ENCODE measurements around the gene ZNF407. TPM values are rescaled to one million over a fixed set of nuclear protein-coding genes. Genes with fewer than 3 reads are reported as not detected.
A peak's percentile ranks its signal among the peaks of the same experiment; 100 is the strongest.
"Not testable (repeated sequence)": the region's sequence is repeated elsewhere in the genome, so short reads cannot be mapped to it uniquely, and the experiment has no call there.

ZNF407 gene
- total and polyA plus RNA-seq, 3 donors from 2014 or later: 10.9 to 35.9 (median 30.8) TPM

DNA sequence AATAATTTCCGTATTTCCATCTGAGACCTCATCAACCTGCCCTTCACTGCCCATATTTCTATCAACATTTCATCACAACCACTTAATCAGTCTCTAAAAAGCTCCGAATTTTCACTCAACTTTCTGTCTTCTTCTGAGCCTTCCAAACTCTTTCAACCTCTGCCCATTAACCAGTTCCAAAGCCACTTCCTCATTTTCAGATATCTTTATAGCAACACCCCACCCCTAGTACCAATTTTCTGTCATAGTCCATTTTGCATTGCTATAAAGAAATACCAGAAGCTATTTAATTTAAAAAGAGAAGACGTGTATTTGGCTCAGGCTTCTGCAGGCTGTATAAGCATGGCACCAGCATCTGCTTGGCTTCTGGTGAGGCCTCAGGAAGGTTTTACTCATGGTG, 504.2 kb downstream of the ZNF407 start:
- H3K36me3 ChIP-seq (ENCODE audit: low read depth, missing control alignments): no peaks in the 10 kb centered on the region
- DNase-seq: no peak
- intact Hi-C loops (cut with DNase I; ENCODE audit: low total_unique reads): no loop called here
- H3K4me1 ChIP-seq: no peaks in the 10 kb centered on the region
- no peaks in the 10 kb centered on the region for H3K9me3 ChIP-seq
- WGBS, 2 donors: 89 to 96% methylated on average over 3 of the region's 3 CpGs
- no peak overlapping the region for H3K4me3 ChIP-seq
- no peak for TF ChIP-seq POLR2A (IDR thresholded peaks at IDR 0.05)
- TF ChIP-seq, protein P1, sequence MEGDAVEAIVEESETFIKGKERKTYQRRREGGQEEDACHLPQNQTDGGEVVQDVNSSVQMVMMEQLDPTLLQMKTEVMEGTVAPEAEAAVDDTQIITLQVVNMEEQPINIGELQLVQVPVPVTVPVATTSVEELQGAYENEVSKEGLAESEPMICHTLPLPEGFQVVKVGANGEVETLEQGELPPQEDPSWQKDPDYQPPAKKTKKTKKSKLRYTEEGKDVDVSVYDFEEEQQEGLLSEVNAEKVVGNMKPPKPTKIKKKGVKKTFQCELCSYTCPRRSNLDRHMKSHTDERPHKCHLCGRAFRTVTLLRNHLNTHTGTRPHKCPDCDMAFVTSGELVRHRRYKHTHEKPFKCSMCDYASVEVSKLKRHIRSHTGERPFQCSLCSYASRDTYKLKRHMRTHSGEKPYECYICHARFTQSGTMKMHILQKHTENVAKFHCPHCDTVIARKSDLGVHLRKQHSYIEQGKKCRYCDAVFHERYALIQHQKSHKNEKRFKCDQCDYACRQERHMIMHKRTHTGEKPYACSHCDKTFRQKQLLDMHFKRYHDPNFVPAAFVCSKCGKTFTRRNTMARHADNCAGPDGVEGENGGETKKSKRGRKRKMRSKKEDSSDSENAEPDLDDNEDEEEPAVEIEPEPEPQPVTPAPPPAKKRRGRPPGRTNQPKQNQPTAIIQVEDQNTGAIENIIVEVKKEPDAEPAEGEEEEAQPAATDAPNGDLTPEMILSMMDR (IDR thresholded peaks at IDR 0.05): no peak
- H3K27ac ChIP-seq: no peak overlapping the region
- no peaks in the 10 kb centered on the region for H3K27me3 ChIP-seq

DNA sequence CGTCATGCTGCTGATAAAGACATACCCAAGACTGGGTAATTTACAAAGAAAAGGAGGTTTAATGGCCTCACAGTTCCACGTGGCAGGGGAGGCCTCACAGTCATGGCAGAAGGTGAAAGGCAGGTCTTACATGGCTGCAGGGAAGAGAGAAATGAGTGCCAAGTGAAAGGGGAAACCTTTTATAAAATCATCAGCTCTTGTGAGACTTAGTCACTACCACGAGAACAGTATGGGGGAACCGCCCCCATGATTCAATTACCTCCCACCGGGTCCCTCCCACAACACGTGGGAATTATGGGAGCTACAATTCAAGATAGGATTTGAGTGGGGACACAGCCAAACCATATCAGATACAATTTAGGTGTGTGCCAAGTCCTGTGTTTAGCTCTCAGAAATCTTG, 506.4 kb downstream of the ZNF407 start:
- intact Hi-C loops (cut with DNase I; ENCODE audit: low total_unique reads); H3K27ac ChIP-seq; H3K4me1 ChIP-seq; H3K36me3 ChIP-seq (ENCODE audit: low read depth, missing control alignments); H3K4me3 ChIP-seq; DNase-seq; H3K9me3 ChIP-seq; H3K27me3 ChIP-seq: not testable (repeated sequence)
- WGBS, 2 donors: 63 to 70% methylated on average over 6 of the region's 6 CpGs

DNA sequence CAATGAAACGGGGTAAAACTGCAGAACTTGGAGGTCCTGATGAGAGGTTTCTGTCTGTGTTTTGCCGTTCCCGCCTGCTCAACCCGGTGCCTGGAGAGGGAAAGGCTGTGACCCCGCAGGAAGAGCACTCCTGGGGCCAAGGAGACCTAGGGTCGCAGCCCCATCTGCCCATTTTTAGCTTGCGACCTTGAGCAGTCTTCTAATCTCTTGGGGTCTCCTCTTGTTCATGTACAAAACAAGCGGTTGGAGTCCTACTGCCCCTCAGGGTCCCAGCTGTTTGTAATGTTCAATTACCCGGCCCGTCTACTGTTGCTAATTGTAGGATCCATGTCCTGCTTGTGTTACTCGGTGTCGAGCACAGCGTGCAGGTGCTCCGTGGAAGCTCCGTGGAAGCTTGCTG, 506.8 kb downstream of the ZNF407 start:
- Histone ChIP-seq H3K36me3 (ENCODE audit: low read depth, missing control alignments) (no peaks in the 10 kb centered on the region), H3K4me1 (no peaks in the 10 kb centered on the region), H3K27ac (no peak overlapping the region), H3K27me3 (no peaks in the 10 kb centered on the region), H3K9me3 (no peaks in the 10 kb centered on the region), H3K4me3 (peak overlapping the region in 1 of 2 donors; percentile 5)
- TF ChIP-seq, protein P1 (IDR thresholded peaks at IDR 0.05): no peak
- TF ChIP-seq POLR2A (IDR thresholded peaks at IDR 0.05): no peak
- intact Hi-C loops (cut with DNase I; ENCODE audit: low total_unique reads): no loop called here
- DNase-seq: peak; percentile 6
- WGBS, 2 donors: 50 to 70% methylated on average over 15 of the region's 15 CpGs

DNA sequence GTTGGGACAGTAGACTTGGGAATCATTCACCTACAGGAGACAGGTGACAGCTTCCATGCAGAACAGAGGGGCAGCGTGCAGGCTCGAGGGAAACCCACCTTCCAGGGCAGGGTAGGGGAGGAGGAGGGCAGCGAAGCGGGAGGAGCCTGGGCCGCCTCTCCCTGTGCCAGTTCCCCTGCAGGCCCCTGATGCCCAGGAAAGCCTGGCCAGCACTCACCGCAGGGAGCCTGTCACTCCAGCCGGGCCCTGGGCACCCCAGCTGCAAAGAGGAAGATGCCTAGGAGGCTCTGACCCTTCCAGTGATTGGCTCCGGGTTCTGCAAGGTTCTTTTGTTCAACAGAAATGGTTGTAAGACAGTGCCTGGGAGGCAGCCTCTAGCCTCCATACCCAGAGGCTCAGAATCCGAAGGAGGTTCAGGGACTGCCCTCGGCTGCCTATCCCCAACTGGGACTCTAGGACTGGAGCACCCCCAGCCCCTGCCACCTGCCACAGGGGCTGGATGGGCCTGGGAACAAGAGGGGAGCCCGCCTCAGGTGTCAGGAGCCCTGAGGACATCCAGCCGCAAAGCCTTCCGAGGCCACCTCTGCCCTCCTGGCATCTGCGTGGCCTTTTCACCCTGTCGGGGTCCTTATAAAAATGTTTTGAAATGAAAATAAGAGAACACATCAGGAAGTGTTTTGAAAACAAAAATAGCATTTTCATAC, 508.0 kb downstream of the ZNF407 start:
- TF ChIP-seq POLR2A (IDR thresholded peaks at IDR 0.05): no peak
- TF ChIP-seq, protein P1 (IDR thresholded peaks at IDR 0.05): no peak
- Histone ChIP-seq H3K27ac (no peak overlapping the region), H3K4me3 (no peak overlapping the region), H3K4me1 (no peaks in the 10 kb centered on the region), H3K27me3 (no peaks in the 10 kb centered on the region), H3K36me3 (ENCODE audit: low read depth, missing control alignments) (no peaks in the 10 kb centered on the region), H3K9me3 (no peaks in the 10 kb centered on the region)
- intact Hi-C loops (cut with DNase I; ENCODE audit: low total_unique reads): no loop called here
- peak; percentile 6 for DNase-seq
- WGBS, 2 donors: 82 to 87% methylated on average over 9 to 15 of the region's 15 CpGs

DNA sequence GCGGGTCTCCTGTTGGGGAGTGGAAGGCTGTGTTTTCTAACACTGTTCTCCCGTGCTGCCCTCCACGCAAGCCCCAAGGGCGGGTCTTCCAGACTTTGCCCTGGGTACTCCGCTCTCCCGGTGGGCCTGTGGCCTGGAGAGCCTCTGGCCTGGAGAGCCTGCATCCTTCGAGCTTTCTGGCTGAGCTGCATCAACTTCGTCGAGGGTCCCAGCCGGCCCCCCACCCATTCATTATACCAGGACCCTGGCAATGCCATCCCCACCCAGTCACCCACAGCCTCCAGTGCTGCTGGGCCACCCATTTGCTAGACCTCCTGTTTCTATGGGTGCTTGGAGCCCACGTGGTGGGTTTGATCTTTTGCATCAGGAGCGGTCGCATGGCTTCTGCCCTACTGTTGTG, 509.1 kb downstream of the ZNF407 start:
- peak; percentile 11 for DNase-seq
- H3K9me3 ChIP-seq: no peaks in the 10 kb centered on the region
- H3K4me1 ChIP-seq: no peaks in the 10 kb centered on the region
- H3K27ac ChIP-seq: no peak overlapping the region
- intact Hi-C loops (cut with DNase I; ENCODE audit: low total_unique reads): no loop called here
- H3K36me3 ChIP-seq (ENCODE audit: low read depth, missing control alignments): no peaks in the 10 kb centered on the region
- WGBS, 2 donors: 85 to 94% methylated on average over 13 of the region's 13 CpGs
- no peaks in the 10 kb centered on the region for H3K27me3 ChIP-seq
- H3K4me3 ChIP-seq: no peak overlapping the region
- TF ChIP-seq, protein P1 (IDR thresholded peaks at IDR 0.05): no peak
- no peak for TF ChIP-seq POLR2A (IDR thresholded peaks at IDR 0.05)

Measured in testis (tissue), 3 donors.